ENCODE measurements around the gene MEGF10.

MEGF10 gene

GRCh38 chr5:127324756-127325155 lies 34.2 kb downstream of the MEGF10 start:
- peaks cover 5% of the 10 kb centered on the region for H3K4me1 ChIP-seq (ENCODE audit: control insufficient read depth, insufficient read depth, low read length)
- no peaks in the 10 kb centered on the region for H3K27me3 ChIP-seq (ENCODE audit: control insufficient read depth, insufficient read depth, low read length, poor library complexity, severe bottlenecking)
- no peaks in the 10 kb centered on the region for H3K36me3 ChIP-seq (ENCODE audit: control insufficient read depth, insufficient read depth, low read length)
- no peak overlapping the region for H3K27ac ChIP-seq (ENCODE audit: insufficient read depth, low read depth, low read length, poor library complexity, severe bottlenecking)
- 92 to 95% methylated on average over 3 of the region's 3 CpGs for WGBS, 2 experiments
- H3K4me3 ChIP-seq (ENCODE audit: insufficient read depth, low read depth, low read length): no peak overlapping the region
- no peaks in the 10 kb centered on the region for H3K9me3 ChIP-seq (ENCODE audit: control insufficient read depth, low read length)

- no peaks in the 10 kb centered on the region for H3K27me3 ChIP-seq (ENCODE audit: control insufficient read depth, insufficient read depth, low read length, poor library complexity, severe bottlenecking)
- no peak overlapping the region for H3K4me3 ChIP-seq (ENCODE audit: insufficient read depth, low read depth, low read length)
- H3K9me3 ChIP-seq (ENCODE audit: control insufficient read depth, low read length): no peaks in the 10 kb centered on the region
- no peak overlapping the region for H3K27ac ChIP-seq (ENCODE audit: insufficient read depth, low read depth, low read length, poor library complexity, severe bottlenecking)
- 83 to 85% methylated on average over 4 of the region's 4 CpGs for WGBS, 2 experiments
- H3K4me1 ChIP-seq (ENCODE audit: control insufficient read depth, insufficient read depth, low read length): no peaks in the 10 kb centered on the region
- H3K36me3 ChIP-seq (ENCODE audit: control insufficient read depth, insufficient read depth, low read length): no peaks in the 10 kb centered on the region
Observed at GRCh38 chr5:127326431-127326830, 35.8 kb downstream of the MEGF10 start.

- H3K36me3 ChIP-seq (ENCODE audit: control insufficient read depth, insufficient read depth, low read length): no peaks in the 10 kb centered on the region
- no peaks in the 10 kb centered on the region for H3K9me3 ChIP-seq (ENCODE audit: control insufficient read depth, low read length)
- H3K27ac ChIP-seq (ENCODE audit: insufficient read depth, low read depth, low read length, poor library complexity, severe bottlenecking): no peak overlapping the region
- H3K4me3 ChIP-seq (ENCODE audit: insufficient read depth, low read depth, low read length): no peak overlapping the region
- no peaks in the 10 kb centered on the region for H3K4me1 ChIP-seq (ENCODE audit: control insufficient read depth, insufficient read depth, low read length)
- WGBS, 2 experiments: 67% methylated on average over 1 of the region's 1 CpG; no CpG with 5 or more reads in 1 of the 2 experiments
- no peaks in the 10 kb centered on the region for H3K27me3 ChIP-seq (ENCODE audit: control insufficient read depth, insufficient read depth, low read length, poor library complexity, severe bottlenecking)
Observed at GRCh38 chr5:127326976-127327755, 36.6 kb downstream of the MEGF10 start.

DNA sequence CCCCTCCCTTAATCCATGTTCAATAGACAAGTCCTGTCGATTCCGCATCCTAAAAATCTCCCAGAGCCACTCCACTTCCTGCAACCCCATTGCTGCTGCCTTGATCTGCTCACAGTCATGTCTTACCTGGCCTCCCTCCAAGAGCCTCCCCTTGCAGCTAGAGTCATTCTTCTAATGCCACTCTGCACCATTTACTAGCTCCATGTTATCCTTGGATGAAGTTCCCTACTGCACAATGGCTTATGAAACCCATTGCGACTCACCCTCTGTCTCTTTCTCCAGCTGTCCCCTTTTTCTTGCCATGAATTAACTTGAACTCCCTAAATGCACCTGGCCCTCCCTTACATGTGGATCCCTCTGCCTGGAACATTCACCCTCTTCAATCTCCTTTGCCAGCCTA lies 39.5 kb downstream of the MEGF10 start:
- H3K9me3 ChIP-seq (ENCODE audit: control insufficient read depth, low read length): no peaks in the 10 kb centered on the region
- 69 to 75% methylated on average over 3 of the region's 3 CpGs for WGBS, 2 experiments
- H3K4me1 ChIP-seq (ENCODE audit: control insufficient read depth, insufficient read depth, low read length): no peaks in the 10 kb centered on the region

DNA sequence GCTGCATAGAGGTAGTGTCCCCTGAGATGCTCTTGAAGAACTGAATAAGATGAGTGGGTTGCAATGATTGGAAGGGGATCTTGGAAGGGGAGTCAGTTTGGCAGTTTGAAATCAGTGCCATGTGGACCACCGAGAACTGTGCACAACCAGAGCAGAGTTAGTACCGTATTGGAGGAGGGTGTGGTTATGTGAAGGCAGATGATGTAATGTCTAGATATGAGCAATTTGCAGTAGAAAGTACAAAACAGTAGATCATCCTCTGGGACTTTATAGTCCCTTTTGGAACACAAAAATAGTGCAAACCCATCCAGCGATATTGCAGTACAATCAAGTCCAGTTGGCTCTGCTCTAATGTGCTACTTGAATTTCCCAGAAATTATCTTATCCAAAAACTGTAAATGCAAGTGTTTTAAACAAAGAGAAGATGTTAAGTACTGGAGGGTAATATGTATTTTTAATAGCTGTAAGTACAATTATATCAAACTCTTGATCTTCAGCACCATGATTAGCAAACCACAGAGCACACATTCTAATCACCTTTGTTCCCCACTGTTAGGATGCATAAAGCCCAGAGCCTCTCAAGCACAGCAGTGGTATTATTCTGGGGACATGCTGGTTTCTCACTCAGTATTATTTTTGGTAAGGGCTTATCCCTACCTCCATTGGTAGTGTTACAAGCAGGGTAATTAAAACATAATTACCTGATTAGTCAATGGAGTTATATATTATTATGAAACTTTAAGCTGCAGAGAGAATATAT lies 41.5 kb downstream of the MEGF10 start:
- no peaks in the 10 kb centered on the region for H3K36me3 ChIP-seq (ENCODE audit: control insufficient read depth, insufficient read depth, low read length)
- no peak overlapping the region for H3K27ac ChIP-seq (ENCODE audit: insufficient read depth, low read depth, low read length, poor library complexity, severe bottlenecking)
- no peaks in the 10 kb centered on the region for H3K9me3 ChIP-seq (ENCODE audit: control insufficient read depth, low read length)
- H3K4me3 ChIP-seq (ENCODE audit: insufficient read depth, low read depth, low read length): no peak overlapping the region
- H3K4me1 ChIP-seq (ENCODE audit: control insufficient read depth, insufficient read depth, low read length): no peaks in the 10 kb centered on the region
- WGBS, 2 experiments: 95% methylated on average over 3 of the region's 3 CpGs
- H3K27me3 ChIP-seq (ENCODE audit: control insufficient read depth, insufficient read depth, low read length, poor library complexity, severe bottlenecking): no peaks in the 10 kb centered on the region

More for the DNA sequence above, 39.5 kb downstream of the MEGF10 start:
- Histone ChIP-seq H3K27me3 (ENCODE audit: control insufficient read depth, insufficient read depth, low read length, poor library complexity, severe bottlenecking) (no peaks in the 10 kb centered on the region), H3K36me3 (ENCODE audit: control insufficient read depth, insufficient read depth, low read length) (no peaks in the 10 kb centered on the region), H3K27ac (ENCODE audit: insufficient read depth, low read depth, low read length, poor library complexity, severe bottlenecking) (no peak overlapping the region), H3K4me3 (ENCODE audit: insufficient read depth, low read depth, low read length) (no peak overlapping the region)

DNA sequence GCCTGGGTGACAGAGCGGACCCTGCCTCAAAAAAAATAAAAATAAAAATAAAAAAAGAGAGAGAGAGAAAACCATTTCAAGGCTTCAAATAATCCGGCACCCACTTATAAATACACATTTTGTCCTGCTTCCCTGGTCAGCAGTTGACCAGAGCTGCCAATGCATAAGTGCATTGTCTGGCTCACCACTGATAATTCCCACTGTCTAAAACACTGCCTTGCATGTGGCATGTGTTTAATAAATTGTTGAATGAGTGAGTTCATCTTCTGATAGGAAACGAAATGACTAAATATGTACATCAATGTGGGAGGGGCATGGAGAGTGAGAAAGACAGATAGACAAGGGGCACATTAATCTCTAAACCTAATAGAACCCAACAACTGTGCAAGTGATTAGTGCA lies 42.9 kb downstream of the MEGF10 start:
- H3K4me1 ChIP-seq (ENCODE audit: control insufficient read depth, insufficient read depth, low read length): no peaks in the 10 kb centered on the region
- 94 to 97% methylated on average over 2 to 3 of the region's 3 CpGs for WGBS, 2 experiments
- no peaks in the 10 kb centered on the region for H3K36me3 ChIP-seq (ENCODE audit: control insufficient read depth, insufficient read depth, low read length)
- H3K9me3 ChIP-seq (ENCODE audit: control insufficient read depth, low read length): no peaks in the 10 kb centered on the region
- H3K27me3 ChIP-seq (ENCODE audit: control insufficient read depth, insufficient read depth, low read length, poor library complexity, severe bottlenecking): no peaks in the 10 kb centered on the region
- no peak overlapping the region for H3K27ac ChIP-seq (ENCODE audit: insufficient read depth, low read depth, low read length, poor library complexity, severe bottlenecking)
- no peak overlapping the region for H3K4me3 ChIP-seq (ENCODE audit: insufficient read depth, low read depth, low read length)

DNA sequence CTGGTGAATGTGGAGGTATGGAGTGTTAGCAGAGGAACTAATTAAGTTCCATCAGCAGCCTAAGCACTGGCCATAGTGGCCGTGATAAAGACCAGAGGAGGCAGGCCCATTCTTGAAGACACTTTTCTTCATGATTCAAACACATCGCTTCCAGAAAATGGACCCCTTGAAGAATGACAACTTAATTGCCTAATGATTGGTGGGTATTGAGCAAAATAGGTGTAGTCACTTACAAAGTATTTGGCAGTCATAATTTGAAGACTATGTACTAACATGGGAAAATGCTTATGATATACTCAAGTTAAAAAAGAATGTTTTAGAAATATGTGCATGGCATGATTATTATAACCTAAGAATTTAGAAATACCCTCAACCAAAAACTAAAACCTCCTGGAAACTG lies 44.8 kb downstream of the MEGF10 start:
- H3K36me3 ChIP-seq (ENCODE audit: control insufficient read depth, insufficient read depth, low read length): no peaks in the 10 kb centered on the region
- no peak overlapping the region for H3K4me3 ChIP-seq (ENCODE audit: insufficient read depth, low read depth, low read length)
- no peaks in the 10 kb centered on the region for H3K27me3 ChIP-seq (ENCODE audit: control insufficient read depth, insufficient read depth, low read length, poor library complexity, severe bottlenecking)
- no peak overlapping the region for H3K27ac ChIP-seq (ENCODE audit: insufficient read depth, low read depth, low read length, poor library complexity, severe bottlenecking)
- H3K4me1 ChIP-seq (ENCODE audit: control insufficient read depth, insufficient read depth, low read length): no peaks in the 10 kb centered on the region
- WGBS, 2 experiments: 93% methylated on average over 2 of the region's 2 CpGs
- no peaks in the 10 kb centered on the region for H3K9me3 ChIP-seq (ENCODE audit: control insufficient read depth, low read length)

GRCh38 chr5:127337876-127338275 lies 47.3 kb downstream of the MEGF10 start:
- 90 to 92% methylated on average over 1 of the region's 1 CpG for WGBS, 2 experiments
- no peaks in the 10 kb centered on the region for H3K9me3 ChIP-seq (ENCODE audit: control insufficient read depth, low read length)
- H3K27me3 ChIP-seq (ENCODE audit: control insufficient read depth, insufficient read depth, low read length, poor library complexity, severe bottlenecking): no peaks in the 10 kb centered on the region
- H3K27ac ChIP-seq (ENCODE audit: insufficient read depth, low read depth, low read length, poor library complexity, severe bottlenecking): no peak overlapping the region
- no peak overlapping the region for H3K4me3 ChIP-seq (ENCODE audit: insufficient read depth, low read depth, low read length)
- no peaks in the 10 kb centered on the region for H3K36me3 ChIP-seq (ENCODE audit: control insufficient read depth, insufficient read depth, low read length)
- peaks cover 5% of the 10 kb centered on the region for H3K4me1 ChIP-seq (ENCODE audit: control insufficient read depth, insufficient read depth, low read length)

- H3K27ac ChIP-seq (ENCODE audit: insufficient read depth, low read depth, low read length, poor library complexity, severe bottlenecking): no peak overlapping the region
- H3K9me3 ChIP-seq (ENCODE audit: control insufficient read depth, low read length): no peaks in the 10 kb centered on the region
- no peaks in the 10 kb centered on the region for H3K36me3 ChIP-seq (ENCODE audit: control insufficient read depth, insufficient read depth, low read length)
- H3K4me3 ChIP-seq (ENCODE audit: insufficient read depth, low read depth, low read length): no peak overlapping the region
- 50 to 55% methylated on average over 1 of the region's 1 CpG for WGBS, 2 experiments
- no peaks in the 10 kb centered on the region for H3K27me3 ChIP-seq (ENCODE audit: control insufficient read depth, insufficient read depth, low read length, poor library complexity, severe bottlenecking)
- H3K4me1 ChIP-seq (ENCODE audit: control insufficient read depth, insufficient read depth, low read length): peaks cover 9% of the 10 kb centered on the region
Observed at GRCh38 chr5:127338501-127338900, 47.9 kb downstream of the MEGF10 start.

GRCh38 chr5:127340606-127341005 lies 50.0 kb downstream of the MEGF10 start:
- H3K36me3 ChIP-seq (ENCODE audit: control insufficient read depth, insufficient read depth, low read length): no peaks in the 10 kb centered on the region
- H3K4me3 ChIP-seq (ENCODE audit: insufficient read depth, low read depth, low read length): no peak overlapping the region
- H3K27me3 ChIP-seq (ENCODE audit: control insufficient read depth, insufficient read depth, low read length, poor library complexity, severe bottlenecking): no peaks in the 10 kb centered on the region
- WGBS, 2 experiments: 94 to 95% methylated on average over 4 of the region's 4 CpGs
- H3K27ac ChIP-seq (ENCODE audit: insufficient read depth, low read depth, low read length, poor library complexity, severe bottlenecking): no peak overlapping the region
- H3K9me3 ChIP-seq (ENCODE audit: control insufficient read depth, low read length): no peaks in the 10 kb centered on the region
- H3K4me1 ChIP-seq (ENCODE audit: control insufficient read depth, insufficient read depth, low read length): peaks cover 9% of the 10 kb centered on the region

Data from ectodermal cell (in vitro differentiated cells).